Urinary bladder (tissue), 4 donors: Measurements from ENCODE around the gene GFRA1. TPM values are rescaled to one million over a fixed set of nuclear protein-coding genes. Genes with fewer than 3 reads are reported as not detected.

ENCODE experiments used
- DNase-seq: peaks from one replicate; pipeline ENCODE4 v3.0.0-alpha.2; 2015; ENCODE audit errors: extremely low spot score
- H3K27ac ChIP-seq: one replicate; pipeline ENCODE4 v1.5.1; 2013; ENCODE audit warnings: low read depth, mild to moderate bottlenecking, moderate library complexity
- H3K36me3 ChIP-seq: one replicate; pipeline ENCODE4 v1.6.1; 2013; ENCODE audit warnings: mild to moderate bottlenecking, moderate library complexity; ENCODE audit not compliant: insufficient read depth
- H3K4me1 ChIP-seq: one replicate; pipeline ENCODE4 v1.6.1; 2013; ENCODE audit warnings: mild to moderate bottlenecking, moderate library complexity; ENCODE audit not compliant: insufficient read depth
- H3K4me3 ChIP-seq: one replicate; pipeline ENCODE4 v1.5.1; 2013; ENCODE audit warnings: low read depth, low read length
- WGBS: extraction: QIAGEN DNeasy Blood & Tissue Kit; methylation state at CpG from one replicate; pipeline ENCODE4 v1.1.7; 2013; 5-methylcytosine and 5-hydroxymethylcytosine counted together
- polyA plus RNA-seq: library from polyadenylated mRNA; stranded (reverse); fragments of 200-250 nt; gene quantifications from one replicate; pipeline ENCODE4 v1.2.3, GENCODE V29; 2013
- total RNA-seq: library from RNA; depleted of rRNA; stranded (reverse); fragments of >200 nt; gene quantifications from one replicate; pipeline ENCODE4 v1.2.3, GENCODE V29; 2014
- donor health status: healthy with polysubstance abuse.
- donor health status: healthy.

GFRA1 gene
- total and polyA plus RNA-seq, 2 donors, result 24.2 to 60.9 TPM

- Histone ChIP-seq H3K4me3 (no peak overlapping the region), H3K4me1 (no peaks in the 10 kb centered on the region), H3K27ac (no peak overlapping the region), H3K36me3 (no peaks in the 10 kb centered on the region)
- WGBS, result 94% methylated on average over 8 of the region's 8 CpGs
- DNase-seq, result no peak
Observed at GRCh38 chr10:116109481-116109880, 163.5 kb downstream of the GFRA1 start.

DNA sequence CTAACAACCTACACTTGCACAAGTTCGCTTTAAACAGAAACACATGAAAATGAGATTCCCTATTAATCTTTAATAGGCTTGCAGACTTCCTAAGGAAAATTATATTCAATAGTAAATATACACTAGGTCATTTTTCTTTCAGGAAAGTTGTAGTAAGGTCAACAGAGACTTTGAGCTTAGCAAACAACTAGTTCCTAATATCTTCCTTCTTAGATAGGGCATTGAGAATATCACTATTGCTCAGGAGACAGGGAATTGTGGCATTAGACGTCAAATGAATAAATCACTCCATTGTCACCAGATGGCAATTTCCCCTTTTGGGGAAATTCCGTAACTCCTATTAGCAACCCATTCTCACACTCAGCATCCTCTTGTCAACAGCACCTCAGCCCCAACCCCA lies 164.9 kb downstream of the GFRA1 start:
- H3K27ac ChIP-seq, result no peak overlapping the region
- WGBS, result 70% methylated on average over 3 of the region's 3 CpGs

GRCh38 chr10:116106611-116107010 lies 166.4 kb downstream of the GFRA1 start:
- WGBS, result 91% methylated on average over 5 of the region's 5 CpGs
- Histone ChIP-seq H3K4me3 (no peak overlapping the region), H3K27ac (no peak overlapping the region), H3K36me3 (no peaks in the 10 kb centered on the region), H3K4me1 (no peaks in the 10 kb centered on the region)
- no peak for DNase-seq

More for the DNA sequence above, 164.9 kb downstream of the GFRA1 start:
- Histone ChIP-seq H3K36me3 (no peaks in the 10 kb centered on the region), H3K4me1 (no peaks in the 10 kb centered on the region), H3K4me3 (no peak overlapping the region)
- no peak for DNase-seq

- no peak overlapping the region for H3K4me3 ChIP-seq
- no peaks in the 10 kb centered on the region for H3K36me3 ChIP-seq
- no peak for DNase-seq
- no peak overlapping the region for H3K27ac ChIP-seq
- H3K4me1 ChIP-seq, result no peaks in the 10 kb centered on the region
- 81% methylated on average over 4 of the region's 4 CpGs for WGBS
Observed at GRCh38 chr10:116105264-116105663, 167.7 kb downstream of the GFRA1 start.

- WGBS, result 92% methylated on average over 7 of the region's 7 CpGs
Observed at GRCh38 chr10:116104210-116104932, 168.6 kb downstream of the GFRA1 start.

GRCh38 chr10:116103668-116104067 lies 169.3 kb downstream of the GFRA1 start:
- Histone ChIP-seq H3K4me3 (no peak overlapping the region), H3K27ac (no peak overlapping the region), H3K4me1 (no peaks in the 10 kb centered on the region), H3K36me3 (no peaks in the 10 kb centered on the region)
- WGBS, result 86% methylated on average over 4 of the region's 4 CpGs
- no peak for DNase-seq

More at GRCh38 chr10:116104210-116104932, 168.6 kb downstream of the GFRA1 start:
- H3K27ac ChIP-seq, result no peak overlapping the region
- H3K4me3 ChIP-seq, result no peak overlapping the region
- no peak for DNase-seq
- no peaks in the 10 kb centered on the region for H3K36me3 ChIP-seq
- no peaks in the 10 kb centered on the region for H3K4me1 ChIP-seq

GRCh38 chr10:116101616-116102315 lies 171.2 kb downstream of the GFRA1 start:
- no peaks in the 10 kb centered on the region for H3K36me3 ChIP-seq
- no peak for DNase-seq
- no peak overlapping the region for H3K27ac ChIP-seq
- H3K4me1 ChIP-seq, result no peaks in the 10 kb centered on the region
- WGBS, result 85% methylated on average over 5 of the region's 5 CpGs
- no peak overlapping the region for H3K4me3 ChIP-seq

DNA sequence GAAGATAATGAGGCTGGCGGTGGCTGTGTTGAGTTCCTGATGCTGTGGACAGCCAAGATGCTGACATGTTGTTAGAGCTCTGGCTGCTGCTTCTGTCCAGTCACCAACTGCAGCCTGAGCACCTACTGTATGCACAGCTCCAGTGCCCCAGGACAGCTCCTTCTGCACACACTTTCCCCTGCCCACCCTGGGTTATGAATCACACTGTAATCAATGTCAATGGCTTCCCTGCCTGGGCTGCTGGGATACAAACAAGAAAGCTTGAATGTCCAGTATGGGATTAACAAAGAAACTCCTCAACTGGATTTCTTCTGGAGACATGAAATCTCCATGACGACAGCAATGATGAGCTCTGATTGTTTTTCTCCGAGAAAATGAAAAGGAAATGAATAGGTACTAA lies 172.0 kb downstream of the GFRA1 start:
- 98% methylated on average over 3 of the region's 3 CpGs for WGBS
- no peak overlapping the region for H3K27ac ChIP-seq
- H3K36me3 ChIP-seq, result no peaks in the 10 kb centered on the region
- DNase-seq, result no peak
- H3K4me3 ChIP-seq, result no peak overlapping the region
- H3K4me1 ChIP-seq, result no peaks in the 10 kb centered on the region

- H3K36me3 ChIP-seq, result no peaks in the 10 kb centered on the region
- no peak for DNase-seq
- no peak overlapping the region for H3K4me3 ChIP-seq
- no peak overlapping the region for H3K27ac ChIP-seq
- H3K4me1 ChIP-seq, result no peaks in the 10 kb centered on the region
- WGBS, result 44% methylated on average over 5 of the region's 5 CpGs
Observed at GRCh38 chr10:116099023-116099420, 174.0 kb downstream of the GFRA1 start.

GRCh38 chr10:116098411-116099022 lies 174.5 kb downstream of the GFRA1 start:
- Histone ChIP-seq H3K4me3 (no peak overlapping the region), H3K4me1 (no peaks in the 10 kb centered on the region), H3K36me3 (no peaks in the 10 kb centered on the region), H3K27ac (no peak overlapping the region)
- WGBS, result 70% methylated on average over 8 of the region's 8 CpGs
- no peak for DNase-seq

DNA sequence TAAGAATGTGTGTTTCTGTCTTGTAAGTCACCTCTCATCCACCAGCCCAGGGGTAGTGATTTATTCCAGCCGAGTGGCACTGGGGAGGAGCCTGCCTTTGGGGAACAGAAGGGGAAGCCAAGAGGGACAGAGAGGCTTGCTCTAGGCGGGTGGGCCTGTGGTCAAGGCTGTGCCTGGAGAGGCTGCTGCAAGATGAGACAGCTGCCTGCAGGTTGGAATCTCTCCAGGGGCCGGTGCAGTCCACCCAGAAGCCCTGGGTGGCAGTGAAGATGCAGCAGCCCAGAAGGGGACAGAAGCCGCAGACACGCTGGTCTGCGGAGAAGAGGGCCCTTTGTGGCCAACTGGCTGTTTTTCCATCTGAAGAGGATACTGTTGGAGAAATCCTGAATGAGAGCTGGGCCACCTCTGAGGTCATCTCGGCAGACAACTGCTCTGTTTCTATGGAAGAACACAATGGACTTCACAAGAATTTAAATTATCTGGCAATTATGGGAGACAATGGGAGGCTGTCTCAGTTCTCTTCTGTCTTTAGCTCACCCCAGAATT lies 175.7 kb downstream of the GFRA1 start:
- DNase-seq, result no peak
- Histone ChIP-seq H3K36me3 (no peaks in the 10 kb centered on the region), H3K4me3 (no peak overlapping the region), H3K27ac (no peak overlapping the region), H3K4me1 (no peaks in the 10 kb centered on the region)
- WGBS, result 73% methylated on average over 7 of the region's 7 CpGs

DNA sequence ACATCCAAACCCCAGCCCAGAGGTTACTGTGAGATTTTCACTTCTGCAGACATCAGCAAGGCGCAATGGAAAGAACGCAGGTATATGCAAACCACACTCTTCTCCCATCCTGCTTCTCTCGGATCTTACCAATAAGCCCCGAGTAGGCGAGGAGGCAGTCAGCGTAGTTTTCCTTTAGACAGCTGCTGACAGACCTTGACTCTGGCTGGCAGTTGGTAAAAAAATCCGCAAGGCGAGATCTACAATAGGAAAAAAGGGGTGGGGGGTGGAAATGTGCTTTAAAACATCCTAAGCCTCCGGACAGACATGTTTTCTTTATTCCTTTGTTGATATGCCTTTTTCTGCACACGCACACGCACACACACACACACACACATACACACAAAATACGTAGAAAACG lies 176.5 kb downstream of the GFRA1 start:
- 72% methylated on average over 13 of the region's 13 CpGs for WGBS

DNA sequence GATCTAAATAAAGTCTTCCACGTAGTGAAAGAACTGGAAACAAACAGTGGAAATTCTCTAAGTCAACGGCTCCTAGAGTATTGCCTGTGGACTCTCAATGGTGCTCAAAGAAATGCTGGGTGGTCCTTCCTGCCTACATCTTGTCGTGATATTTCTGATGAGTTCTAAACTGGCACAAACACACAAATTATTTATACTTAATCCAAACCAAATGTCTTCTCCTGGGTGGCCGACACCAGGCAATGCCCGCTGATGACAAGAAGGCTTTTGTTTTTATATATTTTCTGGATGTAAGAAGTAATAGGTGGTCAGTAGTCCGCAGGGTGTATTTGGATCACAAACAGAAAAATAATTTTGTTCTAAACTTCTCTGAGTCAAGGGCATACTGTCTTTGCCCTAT lies 178.7 kb downstream of the GFRA1 start:
- Histone ChIP-seq H3K36me3 (no peaks in the 10 kb centered on the region), H3K27ac (no peak overlapping the region), H3K4me1 (no peaks in the 10 kb centered on the region), H3K4me3 (no peak overlapping the region)
- 80% methylated on average over 6 of the region's 6 CpGs for WGBS
- DNase-seq, result no peak

More for the DNA sequence above, 176.5 kb downstream of the GFRA1 start:
- no peaks in the 10 kb centered on the region for H3K36me3 ChIP-seq
- no peak overlapping the region for H3K27ac ChIP-seq
- no peaks in the 10 kb centered on the region for H3K4me1 ChIP-seq
- no peak for DNase-seq
- H3K4me3 ChIP-seq, result no peak overlapping the region

- no peaks in the 10 kb centered on the region for H3K36me3 ChIP-seq
- no peak overlapping the region for H3K4me3 ChIP-seq
- no peak for DNase-seq
- no peaks in the 10 kb centered on the region for H3K4me1 ChIP-seq
- no peak overlapping the region for H3K27ac ChIP-seq
- 89% methylated on average over 9 of the region's 9 CpGs for WGBS
Observed at GRCh38 chr10:116093031-116093430, 180.0 kb downstream of the GFRA1 start.
